Tibial nerve (tissue), 4 donors: ENCODE results near the gene RAPGEF5. TPM values are rescaled to one million over a fixed set of nuclear protein-coding genes. Genes with fewer than 3 reads are reported as not detected.

Experiments used
- DNase-seq, 2 donors: peaks; one replicate each; pipeline ENCODE4 v3.0.0-alpha.2; 2019; ENCODE audit warnings: low spot score in 2 of 2
- H3K27ac ChIP-seq, 4 donors: fragments of 200-600 bp; sonication (generic) in 3 of 4; one replicate each; pipeline ENCODE4 v1.5.1; 2017 to 2019; ENCODE audit warnings: mild to moderate bottlenecking in 1 of 4
- H3K27me3 ChIP-seq, 2 donors: fragments of 200-600 bp; sonication (generic) in 1 of 2; one replicate each; pipeline versions ENCODE4 v1.5.1 to v1.6.0; 2017 to 2019
- H3K36me3 ChIP-seq, 3 donors: fragments of 200-600 bp; sonication (generic); one replicate each; pipeline ENCODE4 v1.5.1; 2018 to 2019
- H3K4me1 ChIP-seq, 4 donors: fragments of 200-600 bp; sonication (generic) in 3 of 4; one replicate each; pipeline ENCODE4 v1.5.1; 2017 to 2019
- H3K4me3 ChIP-seq, 4 donors: fragments of 200-600 bp; sonication (generic) in 3 of 4; one replicate each; pipeline ENCODE4 v1.5.1; 2017 to 2019; ENCODE audit warnings: mild to moderate bottlenecking in 1 of 4, moderate library complexity in 1 of 4
- H3K9me3 ChIP-seq, 4 donors: fragments of 200-600 bp; sonication (generic) in 3 of 4; one replicate each; pipeline ENCODE4 v1.5.1; 2017 to 2019
- EP300 ChIP-seq, 2 donors: sonication (generic); formaldehyde crosslinking; IDR thresholded peaks; one replicate each; pipeline ENCODE4 v1.6.1; 2017; ENCODE audit warnings: antibody characterized with exemption in 2 of 2, mild to moderate bottlenecking in 1 of 2
- POLR2A ChIP-seq, 2 donors: fragments of 450-650 bp; IDR thresholded peaks; one replicate each; pipeline ENCODE4 v1.6.1; 2017; ENCODE audit warnings: antibody characterized with exemption in 2 of 2, mild to moderate bottlenecking in 2 of 2, moderate library complexity in 2 of 2
- WGBS, 2 donors: methylation state at CpG; one replicate each; pipeline ENCODE4 v1.1.5; 2018; 5-methylcytosine and 5-hydroxymethylcytosine counted together
- total RNA-seq, 4 donors: library from RNA; depleted of rRNA; stranded (reverse); fragments of >200 nt; gene quantifications; one replicate each; pipeline ENCODE4 v1.1.0, GENCODE V29; 2016
- TF ChIP-seq, protein P1 (sequence below), 5 experiments: fragments of 200-600 bp in 3 of 5; fragments of 450-650 bp in 2 of 5; sonication (generic) in 3 of 5; IDR thresholded peaks; one replicate each; pipeline ENCODE4 v1.5.1; 2016 to 2019; ENCODE audit warnings: antibody characterized with exemption in 5 of 5, mild to moderate bottlenecking in 3 of 5, moderate library complexity in 2 of 5

Gene RAPGEF5
- total RNA-seq, 4 donors from 2014 or later = 63.3 to 121 (median 76.9) TPM

DNA sequence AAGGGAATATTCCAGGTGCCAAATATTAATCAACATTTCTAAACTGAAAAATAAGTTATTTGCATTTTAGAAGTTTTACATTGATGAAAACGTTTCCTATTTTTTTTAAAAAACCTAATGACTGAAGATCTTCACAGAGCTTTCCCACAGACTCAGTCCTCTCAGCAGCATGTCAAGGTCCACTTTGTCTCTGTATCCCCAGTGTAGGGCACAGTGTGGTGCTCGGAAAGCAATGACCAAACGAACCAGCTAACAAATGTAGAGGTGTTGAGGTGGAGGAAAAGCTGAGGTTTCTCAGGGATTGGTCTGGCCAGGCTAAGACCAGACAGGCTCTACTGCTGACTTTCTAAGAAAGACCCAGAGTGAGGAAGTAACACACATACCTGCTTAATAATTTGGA is 209.1 kb downstream of the RAPGEF5 start:
- H3K36me3 ChIP-seq = peaks cover 0 to 45% (median 0%) of the 10 kb centered on the region in 3 donors
- no peak overlapping the region for H3K4me3 ChIP-seq
- no peaks in the 10 kb centered on the region for H3K27me3 ChIP-seq
- H3K4me1 ChIP-seq = peaks cover 0 to 19% (median 0%) of the 10 kb centered on the region in 4 donors
- no peak for TF ChIP-seq EP300 (IDR thresholded peaks at IDR 0.05)
- WGBS, 2 donors = 77 to 84% methylated on average over 3 of the region's 3 CpGs
- peak overlapping the region in 1 of 4 donors; percentile 36 for H3K27ac ChIP-seq
- DNase-seq = no peak
- H3K9me3 ChIP-seq = no peaks in the 10 kb centered on the region

DNA sequence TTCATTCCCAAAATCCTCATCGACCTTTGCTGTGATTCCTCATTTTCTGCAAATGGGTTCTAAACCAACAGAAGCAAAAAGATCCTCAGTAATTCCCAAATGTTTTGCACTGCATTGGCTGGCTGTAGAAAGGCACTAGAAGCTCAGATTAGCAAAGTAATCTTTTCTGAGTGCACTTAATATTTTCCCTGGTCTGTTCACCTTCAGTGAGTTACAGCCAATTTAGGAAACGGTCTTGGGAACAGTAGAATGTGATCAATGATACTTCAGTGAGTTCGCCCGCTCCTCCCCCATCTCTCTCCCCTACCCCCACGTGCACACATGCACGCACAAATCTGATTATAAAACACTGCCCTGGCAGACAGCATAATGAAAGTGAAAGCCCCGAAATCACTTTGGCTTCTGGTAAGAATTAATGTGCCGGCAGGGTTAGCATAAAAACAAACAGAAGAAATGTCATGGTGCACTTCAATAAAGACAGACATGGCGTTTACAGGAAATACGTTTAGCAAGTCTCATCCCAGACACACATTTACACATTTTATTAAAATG is 209.9 kb downstream of the RAPGEF5 start:
- TF ChIP-seq EP300 (IDR thresholded peaks at IDR 0.05) (no peak), POLR2A (IDR thresholded peaks at IDR 0.05) (no peak)
- TF ChIP-seq, protein P1, sequence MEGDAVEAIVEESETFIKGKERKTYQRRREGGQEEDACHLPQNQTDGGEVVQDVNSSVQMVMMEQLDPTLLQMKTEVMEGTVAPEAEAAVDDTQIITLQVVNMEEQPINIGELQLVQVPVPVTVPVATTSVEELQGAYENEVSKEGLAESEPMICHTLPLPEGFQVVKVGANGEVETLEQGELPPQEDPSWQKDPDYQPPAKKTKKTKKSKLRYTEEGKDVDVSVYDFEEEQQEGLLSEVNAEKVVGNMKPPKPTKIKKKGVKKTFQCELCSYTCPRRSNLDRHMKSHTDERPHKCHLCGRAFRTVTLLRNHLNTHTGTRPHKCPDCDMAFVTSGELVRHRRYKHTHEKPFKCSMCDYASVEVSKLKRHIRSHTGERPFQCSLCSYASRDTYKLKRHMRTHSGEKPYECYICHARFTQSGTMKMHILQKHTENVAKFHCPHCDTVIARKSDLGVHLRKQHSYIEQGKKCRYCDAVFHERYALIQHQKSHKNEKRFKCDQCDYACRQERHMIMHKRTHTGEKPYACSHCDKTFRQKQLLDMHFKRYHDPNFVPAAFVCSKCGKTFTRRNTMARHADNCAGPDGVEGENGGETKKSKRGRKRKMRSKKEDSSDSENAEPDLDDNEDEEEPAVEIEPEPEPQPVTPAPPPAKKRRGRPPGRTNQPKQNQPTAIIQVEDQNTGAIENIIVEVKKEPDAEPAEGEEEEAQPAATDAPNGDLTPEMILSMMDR (IDR thresholded peaks at IDR 0.05) = no peak
- Histone ChIP-seq H3K9me3 (no peaks in the 10 kb centered on the region), H3K36me3 (peaks cover 0 to 45% (median 0%) of the 10 kb centered on the region in 3 donors), H3K27me3 (no peaks in the 10 kb centered on the region), H3K4me1 (peaks cover 0 to 21% (median 0%) of the 10 kb centered on the region in 4 donors), H3K4me3 (peak overlapping the region in 1 of 4 donors; percentile 23), H3K27ac (peak overlapping the region in 1 of 4 donors; percentile 48)
- 32 to 61% methylated on average over 10 of the region's 10 CpGs for WGBS, 2 donors
- DNase-seq = no peak

DNA sequence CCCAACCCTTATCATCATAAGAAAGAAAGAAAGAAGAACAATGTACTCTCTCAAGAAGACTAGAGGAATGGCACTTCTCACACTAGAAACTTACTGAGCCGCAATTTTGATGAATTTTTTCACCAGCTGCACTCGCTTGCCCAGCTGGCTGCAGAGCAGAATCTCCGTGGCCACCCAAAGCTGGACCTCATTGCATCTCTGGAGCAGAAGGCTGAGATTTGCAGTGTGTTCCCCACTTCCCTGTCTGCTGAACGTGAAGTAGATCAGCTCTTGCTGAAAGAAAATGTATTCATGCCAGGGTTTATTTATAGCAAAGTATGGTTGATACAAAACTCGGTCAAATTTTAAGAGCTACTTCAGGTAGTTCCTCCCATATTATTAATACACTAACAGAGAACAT is 212.0 kb downstream of the RAPGEF5 start:
- H3K9me3 ChIP-seq = no peaks in the 10 kb centered on the region
- peaks cover 0 to 58% (median 0%) of the 10 kb centered on the region in 3 donors for H3K36me3 ChIP-seq
- 78 to 85% methylated on average over 5 of the region's 5 CpGs for WGBS, 2 donors
- H3K4me3 ChIP-seq = no peak overlapping the region
- no peak for DNase-seq
- peaks cover 0 to 21% (median 0%) of the 10 kb centered on the region in 4 donors for H3K4me1 ChIP-seq
- H3K27ac ChIP-seq = no peak overlapping the region
- no peaks in the 10 kb centered on the region for H3K27me3 ChIP-seq
- TF ChIP-seq EP300 (IDR thresholded peaks at IDR 0.05) = no peak
- TF ChIP-seq, protein P1 (IDR thresholded peaks at IDR 0.05) = no peak
- no peak for TF ChIP-seq POLR2A (IDR thresholded peaks at IDR 0.05)

DNA sequence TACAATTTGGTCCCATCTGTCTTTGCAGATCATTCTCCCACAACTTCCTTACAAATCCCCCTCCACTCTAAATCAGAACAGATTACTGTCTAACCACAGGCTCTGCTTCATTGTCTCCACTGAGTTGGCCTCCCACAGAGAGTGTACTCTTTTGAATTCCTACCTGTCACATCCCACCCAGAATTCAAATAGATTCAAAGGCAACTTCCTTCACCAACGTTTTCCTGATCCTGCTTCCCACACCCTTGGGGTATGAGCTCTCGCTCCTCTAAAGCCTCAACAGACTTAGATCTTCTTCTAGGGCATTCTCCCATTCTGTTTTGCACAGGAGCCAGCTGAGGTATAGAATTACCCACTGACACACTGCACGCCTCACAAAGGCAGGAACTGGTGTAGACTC is 213.5 kb downstream of the RAPGEF5 start:
- Histone ChIP-seq H3K4me3 (no peak overlapping the region), H3K27me3 (no peaks in the 10 kb centered on the region), H3K4me1 (peaks cover 0 to 21% (median 0%) of the 10 kb centered on the region in 4 donors), H3K36me3 (peaks cover 0 to 60% (median 0%) of the 10 kb centered on the region in 3 donors), H3K9me3 (no peaks in the 10 kb centered on the region), H3K27ac (peak overlapping the region in 2 of 4 donors; percentile 0 to 31)
- WGBS, 2 donors = 75 to 81% methylated on average over 3 of the region's 3 CpGs
- TF ChIP-seq EP300 (IDR thresholded peaks at IDR 0.05) = no peak
- TF ChIP-seq, protein P1 (IDR thresholded peaks at IDR 0.05) = no peak
- TF ChIP-seq POLR2A (IDR thresholded peaks at IDR 0.05) = no peak
- no peak for DNase-seq

DNA sequence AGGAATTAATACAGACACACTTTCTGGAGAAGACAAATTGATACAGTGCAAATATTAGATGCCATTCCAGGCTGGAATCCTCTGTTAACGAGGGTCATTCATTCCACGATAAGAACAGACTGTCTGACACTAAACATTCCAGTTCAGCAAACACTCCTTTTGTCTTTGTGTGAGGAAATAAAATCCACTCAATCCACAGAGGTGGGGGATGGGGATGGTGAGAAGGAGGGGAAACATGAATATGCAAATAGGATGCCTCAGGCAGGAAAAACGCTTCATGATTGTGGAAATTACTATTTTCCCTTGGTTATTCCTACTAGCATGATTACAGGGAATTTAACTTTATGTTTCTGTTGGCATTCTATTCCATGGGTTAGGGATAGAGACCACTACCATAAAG is 214.4 kb downstream of the RAPGEF5 start:
- Histone ChIP-seq H3K4me1 (peaks cover 0 to 18% (median 0%) of the 10 kb centered on the region in 4 donors), H3K4me3 (no peak overlapping the region), H3K27me3 (no peaks in the 10 kb centered on the region), H3K36me3 (peaks cover 0 to 59% (median 0%) of the 10 kb centered on the region in 3 donors), H3K27ac (peak overlapping the region in 2 of 4 donors; percentile 0 to 7), H3K9me3 (no peaks in the 10 kb centered on the region)
- DNase-seq = no peak
- TF ChIP-seq EP300 (IDR thresholded peaks at IDR 0.05) (no peak), POLR2A (IDR thresholded peaks at IDR 0.05) (no peak)
- TF ChIP-seq, protein P1 (IDR thresholded peaks at IDR 0.05) = no peak
- WGBS, 2 donors = 39 to 41% methylated on average over 3 of the region's 3 CpGs
